ENCODE data around the gene SDCCAG8.

SDCCAG8 gene

GRCh38 chr1:243267914-243268653 lies 12.2 kb downstream of the SDCCAG8 start:
- TF ChIP-seq POLR2A (IDR thresholded peaks at IDR 0.05; ENCODE audit: extremely low read depth, insufficient read length) (no peak), MAX (IDR thresholded peaks at IDR 0.05; ENCODE audit: low read depth, low read length) (0 out of 2 replicates have a peak, but pooled peaks have one; percentile 29), MYC (IDR thresholded peaks at IDR 0.05; ENCODE audit: low read depth, low read length) (no peak)
- DNase-seq (ENCODE audit: low read depth), result peak; percentile 72
- H3K4me3 ChIP-seq (ENCODE audit: low read depth, low read length), result peak overlapping the region; percentile 52

GRCh38 chr1:243268751-243269460 lies 13.1 kb downstream of the SDCCAG8 start:
- H3K4me3 ChIP-seq (ENCODE audit: low read depth, low read length), result no peak overlapping the region
- peak; percentile 35 for DNase-seq (ENCODE audit: low read depth)

GRCh38 chr1:243269461-243269801 lies 13.6 kb downstream of the SDCCAG8 start:
- peak; percentile 66 for DNase-seq (ENCODE audit: low read depth)
- TF ChIP-seq MYC (IDR thresholded peaks at IDR 0.05; ENCODE audit: low read depth, low read length) (peak; percentile 37; the same call in 1 of the 2 replicates), POLR2A (IDR thresholded peaks at IDR 0.05; ENCODE audit: extremely low read depth, insufficient read length) (no peak), CTCF (IDR thresholded peaks at IDR 0.05; ENCODE audit: low read depth, low read length) (no peak), MAX (IDR thresholded peaks at IDR 0.05; ENCODE audit: low read depth, low read length) (peak; percentile 10; the same call in 1 of the 2 replicates)
- no peak overlapping the region for H3K4me3 ChIP-seq (ENCODE audit: low read depth, low read length)

More at GRCh38 chr1:243268751-243269460, 13.1 kb downstream of the SDCCAG8 start:
- TF ChIP-seq MAX (IDR thresholded peaks at IDR 0.05; ENCODE audit: low read depth, low read length), result no peak
- TF ChIP-seq POLR2A (IDR thresholded peaks at IDR 0.05; ENCODE audit: extremely low read depth, insufficient read length), result no peak
- no peak for TF ChIP-seq CTCF (IDR thresholded peaks at IDR 0.05; ENCODE audit: low read depth, low read length)
- TF ChIP-seq MYC (IDR thresholded peaks at IDR 0.05; ENCODE audit: low read depth, low read length), result no peak

GRCh38 chr1:243270097-243270864 lies 14.4 kb downstream of the SDCCAG8 start:
- H3K4me3 ChIP-seq (ENCODE audit: low read depth, low read length), result no peak overlapping the region
- no peak for DNase-seq (ENCODE audit: low read depth)
- TF ChIP-seq MAX (IDR thresholded peaks at IDR 0.05; ENCODE audit: low read depth, low read length), result no peak
- TF ChIP-seq MYC (IDR thresholded peaks at IDR 0.05; ENCODE audit: low read depth, low read length), result no peak
- no peak for TF ChIP-seq CTCF (IDR thresholded peaks at IDR 0.05; ENCODE audit: low read depth, low read length)
- TF ChIP-seq POLR2A (IDR thresholded peaks at IDR 0.05; ENCODE audit: extremely low read depth, insufficient read length), result no peak

GRCh38 chr1:243271996-243272395 lies 16.2 kb downstream of the SDCCAG8 start:
- TF ChIP-seq CTCF (IDR thresholded peaks at IDR 0.05; ENCODE audit: low read depth, low read length) (no peak), MAX (IDR thresholded peaks at IDR 0.05; ENCODE audit: low read depth, low read length) (no peak)
- no peak for DNase-seq (ENCODE audit: low read depth)
- H3K4me3 ChIP-seq (ENCODE audit: low read depth, low read length), result no peak overlapping the region
